BJ (cell line): Measurements from ENCODE around the gene OR52L1. TPM values are rescaled to one million over a fixed set of nuclear protein-coding genes. Genes with fewer than 3 reads are reported as not detected.

ENCODE experiments used
- CTCF ChIA-PET: fragments of 350-600 bp; formaldehyde crosslinking; extraction: SDS; loops from one replicate; lab custom pipeline; 2021; ENCODE audit warnings: antibody characterized with exemption, inconsistent platforms; lab: Yijun Ruan, JAX
- POLR2A ChIA-PET: fragments of 300-600 bp; sonication (Branson Sonifier 250); formaldehyde crosslinking; extraction: SDS; loops from one replicate; lab custom pipeline; 2021; ENCODE audit warnings: antibody characterized with exemption; lab: Charles Lee
- DNase-seq: peaks from one replicate; pipeline ENCODE4 v3.0.0-alpha.2; 2011; ENCODE audit warnings: low read depth
- H3K27me3 ChIP-seq: 2 replicates; pipeline ENCODE4 v1.6.0; 2011; ENCODE audit warnings: low read length; ENCODE audit not compliant: control insufficient read depth, insufficient read depth
- H3K36me3 ChIP-seq: 2 replicates; pipeline ENCODE4 v1.5.1; 2011; ENCODE audit warnings: low read length; ENCODE audit not compliant: control insufficient read depth, insufficient read depth
- H3K4me3 ChIP-seq: 2 replicates; pipeline ENCODE4 v1.5.1; 2011; ENCODE audit warnings: low read depth, mild to moderate bottlenecking, control low read depth, low read length
- polyA plus RNA-seq: library from polyadenylated mRNA; depleted of rRNA; stranded (reverse); fragments of >200 nt; gene quantifications from 2 replicates; pipeline ENCODE4 v1.2.3, GENCODE V29; 2011; rRNA removed
- small RNA-seq: library from RNA; depleted of rRNA; stranded (forward); fragments of <200 nt; gene quantifications from one replicate; pipeline ENCODE3, GENCODE V24; 2012; ENCODE audit warnings: low replicate concordance, low read depth; ENCODE audit not compliant: insufficient read length
- TF ChIP-seq, protein P1 (sequence below): IDR thresholded peaks from 2 replicates; pipeline ENCODE4 v1.5.1; 2011; ENCODE audit warnings: low read depth, mild to moderate bottlenecking, control low read depth, inconsistent platforms, low read length, moderate library complexity; ENCODE audit not compliant: insufficient read depth

Gene OR52L1
- polyA plus RNA-seq, 1 experiment, result not detected

DNA sequence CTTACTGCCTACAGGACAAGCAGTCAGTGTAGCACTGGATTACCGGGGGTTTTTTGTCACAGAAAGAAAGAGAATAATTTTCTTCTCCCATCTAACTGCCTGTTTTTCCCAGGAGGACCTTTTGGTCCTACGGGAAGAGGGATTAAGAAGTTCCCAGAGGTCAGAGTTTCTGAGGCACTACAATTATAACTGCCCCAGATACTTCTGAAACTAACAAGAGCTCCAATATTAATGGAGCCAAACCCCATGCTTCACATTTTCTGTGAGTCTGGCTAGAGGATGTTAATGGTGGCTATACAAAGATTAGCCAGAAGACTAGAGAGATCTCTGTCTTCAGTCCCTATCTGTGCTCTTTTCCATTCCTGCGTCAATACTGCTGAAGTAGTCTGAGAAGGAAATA is 44.8 kb downstream of the OR52L1 start, which contains the start of gene OR56A3:
Gene OR56A3, plus strand, starts transcription at position 301 of the 400 bp plus-strand sequence. CDS start 5,096 bp downstream, outside the sequence.
- H3K36me3 ChIP-seq, result no peaks in the 10 kb centered on the region
- TF ChIP-seq, protein P1, sequence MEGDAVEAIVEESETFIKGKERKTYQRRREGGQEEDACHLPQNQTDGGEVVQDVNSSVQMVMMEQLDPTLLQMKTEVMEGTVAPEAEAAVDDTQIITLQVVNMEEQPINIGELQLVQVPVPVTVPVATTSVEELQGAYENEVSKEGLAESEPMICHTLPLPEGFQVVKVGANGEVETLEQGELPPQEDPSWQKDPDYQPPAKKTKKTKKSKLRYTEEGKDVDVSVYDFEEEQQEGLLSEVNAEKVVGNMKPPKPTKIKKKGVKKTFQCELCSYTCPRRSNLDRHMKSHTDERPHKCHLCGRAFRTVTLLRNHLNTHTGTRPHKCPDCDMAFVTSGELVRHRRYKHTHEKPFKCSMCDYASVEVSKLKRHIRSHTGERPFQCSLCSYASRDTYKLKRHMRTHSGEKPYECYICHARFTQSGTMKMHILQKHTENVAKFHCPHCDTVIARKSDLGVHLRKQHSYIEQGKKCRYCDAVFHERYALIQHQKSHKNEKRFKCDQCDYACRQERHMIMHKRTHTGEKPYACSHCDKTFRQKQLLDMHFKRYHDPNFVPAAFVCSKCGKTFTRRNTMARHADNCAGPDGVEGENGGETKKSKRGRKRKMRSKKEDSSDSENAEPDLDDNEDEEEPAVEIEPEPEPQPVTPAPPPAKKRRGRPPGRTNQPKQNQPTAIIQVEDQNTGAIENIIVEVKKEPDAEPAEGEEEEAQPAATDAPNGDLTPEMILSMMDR, result no peak
- ChIA-PET POLR2A (no interaction called here), CTCF (no interaction called here)
- H3K27me3 ChIP-seq, result no peaks in the 10 kb centered on the region
- no peak for DNase-seq
- H3K4me3 ChIP-seq, result no peak within 1 kb of the TSS

DNA sequence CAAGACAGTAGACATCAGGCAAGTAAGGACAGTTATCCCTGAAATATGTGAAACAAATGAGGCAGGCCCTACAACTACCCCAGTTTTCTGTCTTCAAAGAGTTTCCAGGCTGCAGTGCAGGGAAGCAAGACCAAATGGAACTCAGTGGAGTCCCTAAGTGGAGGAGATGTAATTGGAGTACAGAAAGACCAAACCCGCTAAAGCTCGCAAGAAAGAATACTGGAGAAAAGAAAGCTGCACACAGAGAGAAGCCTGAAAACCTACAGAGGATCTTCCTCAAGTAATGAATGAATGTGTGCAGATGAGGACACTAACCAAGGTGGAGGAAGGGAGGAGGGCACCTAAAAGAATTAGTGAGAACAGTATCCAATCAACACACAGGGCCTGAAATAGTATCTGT is 46.0 kb downstream of the OR52L1 start:
- TF ChIP-seq, protein P1, result no peak
- no peak for DNase-seq
- CTCF ChIA-PET, result no interaction called here
- POLR2A ChIA-PET, result no interaction called here
- no peaks in the 10 kb centered on the region for H3K36me3 ChIP-seq
- H3K4me3 ChIP-seq, result no peak overlapping the region
- no peaks in the 10 kb centered on the region for H3K27me3 ChIP-seq

DNA sequence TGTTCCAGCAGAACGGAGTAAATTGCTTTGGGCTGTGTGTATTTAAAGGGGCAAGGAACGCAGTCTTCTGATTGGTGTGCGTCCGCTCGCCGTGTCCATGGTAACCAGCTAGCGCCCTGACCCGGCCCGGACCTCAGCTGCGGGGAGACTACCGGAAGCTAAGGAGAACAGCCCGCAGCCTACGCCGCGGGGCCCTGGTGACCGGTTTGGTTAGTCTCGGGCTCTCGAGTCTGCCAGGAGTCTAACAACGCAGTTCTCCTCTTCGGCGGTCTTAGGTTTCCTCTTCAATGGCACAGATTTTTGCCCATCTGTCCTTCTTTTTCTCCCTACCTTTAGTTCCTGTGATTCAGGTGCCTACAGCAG is 48.2 kb downstream of the OR52L1 start:
- ChIA-PET CTCF (no interaction called here), POLR2A (no interaction called here)
- no peaks in the 10 kb centered on the region for H3K27me3 ChIP-seq

DNA sequence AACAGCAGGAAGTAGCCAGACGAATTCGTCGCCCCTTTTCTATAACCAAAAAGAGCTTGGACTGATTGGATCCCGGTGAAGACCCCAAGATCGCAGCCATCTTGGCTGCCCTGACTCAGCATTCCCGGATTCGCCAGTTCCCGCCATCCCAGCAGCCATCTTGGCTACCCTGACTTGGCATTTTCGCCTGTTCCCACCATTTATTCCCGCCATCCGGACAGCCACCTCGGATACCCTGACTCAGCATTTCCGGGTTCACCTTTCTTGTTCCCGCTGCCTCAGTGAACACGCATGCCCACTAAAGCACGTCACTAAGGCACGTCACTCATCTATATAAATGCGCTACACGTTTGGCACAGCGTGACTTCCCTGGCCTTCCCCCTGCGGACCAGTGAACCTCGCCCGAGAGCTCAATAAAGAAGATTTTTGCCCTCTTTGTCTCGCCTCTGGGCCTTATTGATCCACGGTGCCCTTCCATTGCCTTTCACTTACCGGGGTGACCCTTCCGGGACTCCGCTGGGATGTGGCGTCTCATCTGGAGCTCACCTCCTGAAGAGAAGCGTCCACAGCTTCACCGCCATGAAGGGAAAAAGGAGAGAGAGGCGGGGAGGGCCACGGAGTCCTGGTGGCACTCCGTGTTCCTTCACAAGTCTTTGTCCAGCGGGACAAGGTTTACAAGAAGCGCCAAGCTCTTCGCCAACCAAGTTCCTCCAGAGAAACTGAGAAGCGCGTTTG is 48.8 kb downstream of the OR52L1 start:
- H3K36me3 ChIP-seq, result no peaks in the 10 kb centered on the region
- POLR2A ChIA-PET, result no interaction called here
- H3K27me3 ChIP-seq, result no peaks in the 10 kb centered on the region
- H3K4me3 ChIP-seq, result no peak overlapping the region; the same call in 1 of the 2 replicates
- CTCF ChIA-PET, result no interaction called here
- DNase-seq, result no peak
- TF ChIP-seq, protein P1, result no peak

More for the DNA sequence above, 48.2 kb downstream of the OR52L1 start:
- Histone ChIP-seq H3K36me3 (no peaks in the 10 kb centered on the region), H3K4me3 (no peak overlapping the region)
- DNase-seq, result no peak
- TF ChIP-seq, protein P1, result no peak

Small RNA genes lying within 50 kb of the gene (small RNA-seq; reads per million reads assigned to genes)
- gene RNA5SP329, result not detected

Other genes starting within 250 kb of the OR52L1 start
- 0.07 TPM in 1 of 2 replicates, not detected in the other for gene OR52N4, start 232.7 kb downstream of the OR52L1 start, polyA plus RNA-seq
- not detected in 2 replicates for gene OR52N5, start 203.6 kb downstream of the OR52L1 start, polyA plus RNA-seq
- not detected in 2 replicates for gene OR52N1, start 195.7 kb downstream of the OR52L1 start, polyA plus RNA-seq
- not detected in 2 replicates for gene OR52N2, start 178.1 kb downstream of the OR52L1 start, polyA plus RNA-seq
- not detected in 2 replicates for gene OR52E6, start 145.1 kb downstream of the OR52L1 start, polyA plus RNA-seq
- not detected in 2 replicates for gene OR52E8, start 129.3 kb downstream of the OR52L1 start, polyA plus RNA-seq
- not detected in 2 replicates for gene OR52E4, start 106.4 kb downstream of the OR52L1 start, polyA plus RNA-seq
- gene OR52E5, start 93.8 kb downstream of the OR52L1 start, polyA plus RNA-seq, result not detected in 2 replicates
- gene OR56A3, start 44.7 kb downstream of the OR52L1 start, polyA plus RNA-seq, result not detected in 2 replicates
- gene OR56A5, start 18.5 kb downstream of the OR52L1 start, polyA plus RNA-seq, result not detected in 2 replicates
- not detected in 2 replicates for gene OR56A4, start 20.0 kb upstream of the OR52L1 start, polyA plus RNA-seq
- gene OR56A1, start 43.8 kb upstream of the OR52L1 start, polyA plus RNA-seq, result not detected in 2 replicates
- gene OR56B4, start 120.7 kb upstream of the OR52L1 start, polyA plus RNA-seq, result not detected in 2 replicates
- not detected in 2 replicates for gene OR52B2, start 183.3 kb upstream of the OR52L1 start, polyA plus RNA-seq
- gene OR52W1, start 212.2 kb upstream of the OR52L1 start, polyA plus RNA-seq, result not detected in 2 replicates
- gene C11orf42, start 218.6 kb upstream of the OR52L1 start, polyA plus RNA-seq, result not detected in 2 replicates
- gene FHIP1B, start 247.7 kb upstream of the OR52L1 start, polyA plus RNA-seq, result 22.1 and 30.6 TPM in 2 replicates